Neutrophil (primary cell): ENCODE data around the gene LRRC15.

ENCODE experiments used
- H3K27ac ChIP-seq: fragments of 200-600 bp; sonication (generic); 2 replicates; pipeline ENCODE4 v1.5.1; 2016; ENCODE audit warnings: mild to moderate bottlenecking, moderate library complexity
- H3K27me3 ChIP-seq: fragments of 200-600 bp; sonication (generic); 2 replicates; pipeline ENCODE4 v1.6.0; 2016; ENCODE audit warnings: mild to moderate bottlenecking
- H3K36me3 ChIP-seq: fragments of 200-600 bp; sonication (generic); 2 replicates; pipeline ENCODE4 v1.5.1; 2017
- H3K4me1 ChIP-seq, 2 experiments: fragments of 200-600 bp in 1 of 2; sonication (generic) in 1 of 2; 1 replicate in 1 of 2; 2 replicates in 1 of 2; pipeline versions ENCODE4 v1.5.1 to v1.6.1; 2013 to 2016; ENCODE audit warnings: low read depth in 1 of 2, low read length in 1 of 2, mild to moderate bottlenecking in 1 of 2, moderate library complexity in 1 of 2; ENCODE audit not compliant: control insufficient read depth in 1 of 2, insufficient read depth in 1 of 2
- H3K4me3 ChIP-seq, 2 experiments: fragments of 200-600 bp in 1 of 2; sonication (generic) in 1 of 2; 1 replicate in 1 of 2; 2 replicates in 1 of 2; pipeline ENCODE4 v1.5.1; 2013 to 2016; ENCODE audit warnings: low read depth in 1 of 2, low read length in 1 of 2, mild to moderate bottlenecking in 1 of 2, moderate library complexity in 1 of 2
- H3K9me3 ChIP-seq: fragments of 200-600 bp; sonication (generic); 2 replicates; pipeline ENCODE4 v1.5.1; 2016
- CTCF ChIP-seq: fragments of 200-600 bp; sonication (generic); IDR thresholded peaks from 2 replicates; pipeline ENCODE4 v1.5.1; 2016; ENCODE audit warnings: antibody characterized with exemption

The LRRC15 gene

GRCh38 chr3:194396859-194397756 is 27.6 kb upstream of the LRRC15 start:
- H3K4me3 ChIP-seq: peak overlapping the region in 1 of 2 experiments; percentile 10
- no peak for TF ChIP-seq CTCF
- H3K27me3 ChIP-seq: peaks cover 82% of the 10 kb centered on the region
- no peak overlapping the region for H3K27ac ChIP-seq
- H3K9me3 ChIP-seq: no peaks in the 10 kb centered on the region
- H3K36me3 ChIP-seq: no peaks in the 10 kb centered on the region
- peaks cover 20% of the 10 kb centered on the region in 2 experiments for H3K4me1 ChIP-seq

GRCh38 chr3:194396539-194396858 is 27.0 kb upstream of the LRRC15 start:
- no peak overlapping the region for H3K4me3 ChIP-seq
- peaks cover 88% of the 10 kb centered on the region for H3K27me3 ChIP-seq
- peaks cover 20% of the 10 kb centered on the region in 2 experiments for H3K4me1 ChIP-seq
- H3K9me3 ChIP-seq: no peaks in the 10 kb centered on the region
- H3K27ac ChIP-seq: no peak overlapping the region
- no peak for TF ChIP-seq CTCF
- no peaks in the 10 kb centered on the region for H3K36me3 ChIP-seq

- H3K4me3 ChIP-seq: no peak overlapping the region
- no peak for TF ChIP-seq CTCF
- peaks cover 93% of the 10 kb centered on the region for H3K27me3 ChIP-seq
Observed at GRCh38 chr3:194395778-194396538, 26.4 kb upstream of the LRRC15 start.

GRCh38 chr3:194395212-194395611 is 25.7 kb upstream of the LRRC15 start:
- Histone ChIP-seq H3K27ac (no peak overlapping the region), H3K4me1 (peaks cover 20% of the 10 kb centered on the region in 2 experiments), H3K9me3 (no peaks in the 10 kb centered on the region), H3K27me3 (peaks cover 98% of the 10 kb centered on the region), H3K4me3 (no peak overlapping the region), H3K36me3 (no peaks in the 10 kb centered on the region)
- TF ChIP-seq CTCF: no peak

More at GRCh38 chr3:194395778-194396538, 26.4 kb upstream of the LRRC15 start:
- Histone ChIP-seq H3K27ac (no peak overlapping the region), H3K9me3 (no peaks in the 10 kb centered on the region), H3K36me3 (no peaks in the 10 kb centered on the region), H3K4me1 (peaks cover 20% of the 10 kb centered on the region in 2 experiments)

- Histone ChIP-seq H3K4me3 (no peak overlapping the region), H3K36me3 (no peaks in the 10 kb centered on the region), H3K27ac (no peak overlapping the region), H3K9me3 (no peaks in the 10 kb centered on the region), H3K27me3 (peaks cover 85% of the 10 kb centered on the region), H3K4me1 (peaks cover 13 to 14% of the 10 kb centered on the region in 2 experiments)
- no peak for TF ChIP-seq CTCF
Observed at GRCh38 chr3:194392576-194392975, 23.0 kb upstream of the LRRC15 start.
